Keratinocyte (primary cell): Measurements from ENCODE around the gene ZSCAN9. TPM values are rescaled to one million over a fixed set of nuclear protein-coding genes. Genes with fewer than 3 reads are reported as not detected.

Experiments used
- DNase-seq: peaks from one replicate; pipeline ENCODE4 v3.0.0-alpha.2; 2011; ENCODE audit warnings: low read depth, missing footprints, low spot score
- FAIRE-seq: peaks from 2 replicates; lab custom pipeline; 2011; peaks lifted over from hg19 to GRCh38; lab: Jason Lieb, UNC
- H2AFZ ChIP-seq: 2 replicates; pipeline ENCODE4 v1.6.0; 2012; ENCODE audit warnings: low read length, control low read depth, inconsistent platforms; ENCODE audit not compliant: control insufficient read depth
- H3K27ac ChIP-seq: 2 replicates; pipeline ENCODE4 v1.5.1; 2011; ENCODE audit warnings: low read length; ENCODE audit not compliant: control insufficient read depth, insufficient read depth
- H3K27me3 ChIP-seq: 3 replicates; pipeline ENCODE4 v1.6.0; 2011; ENCODE audit warnings: low read length; ENCODE audit not compliant: control insufficient read depth, insufficient read depth; ENCODE audit errors: extremely low read depth
- H3K36me3 ChIP-seq, 2 experiments: 2 replicates in 1 of 2; 3 replicates in 1 of 2; pipeline ENCODE4 v1.5.1; 2011; ENCODE audit warnings: low read length in 2 of 2, mild to moderate bottlenecking in 1 of 2; ENCODE audit not compliant: control insufficient read depth in 2 of 2, insufficient read depth in 2 of 2; ENCODE audit errors: extremely low read depth in 1 of 2
- H3K4me1 ChIP-seq: 3 replicates; pipeline ENCODE4 v1.5.1; 2011; ENCODE audit warnings: low read length; ENCODE audit not compliant: control insufficient read depth, insufficient read depth; ENCODE audit errors: extremely low read depth
- H3K4me2 ChIP-seq: 3 replicates; pipeline ENCODE4 v1.6.0; 2011; ENCODE audit warnings: low read depth, low read length; ENCODE audit not compliant: control insufficient read depth, insufficient read depth; ENCODE audit errors: extremely low read depth
- H3K4me3 ChIP-seq, 3 experiments: fragments of 200-600 bp in 1 of 3; sonication (generic) in 1 of 3; 2 replicates in 2 of 3; 3 replicates in 1 of 3; pipeline ENCODE4 v1.5.1; 2011 to 2016; ENCODE audit warnings: low read length in 3 of 3, mild to moderate bottlenecking in 3 of 3, control low read depth in 2 of 3, inconsistent platforms in 1 of 3, low read depth in 1 of 3, mixed read lengths in 1 of 3, mixed run types in 1 of 3, moderate library complexity in 1 of 3; ENCODE audit not compliant: control insufficient read depth in 2 of 3, insufficient read depth in 2 of 3; ENCODE audit errors: extremely low read depth in 1 of 3
- H3K79me2 ChIP-seq: 2 replicates; pipeline ENCODE4 v1.6.0; 2012; ENCODE audit warnings: low read length; ENCODE audit not compliant: control insufficient read depth, insufficient read depth
- H3K9ac ChIP-seq: 3 replicates; pipeline ENCODE4 v1.6.0; 2011; ENCODE audit warnings: low read length; ENCODE audit not compliant: control insufficient read depth, insufficient read depth; ENCODE audit errors: extremely low read depth
- H3K9me1 ChIP-seq: 3 replicates; pipeline ENCODE4 v1.6.0; 2011; ENCODE audit warnings: low read length; ENCODE audit not compliant: control insufficient read depth, insufficient read depth; ENCODE audit errors: extremely low read depth
- H3K9me3 ChIP-seq: 2 replicates; pipeline ENCODE4 v1.5.1; 2012; ENCODE audit warnings: low read depth, low read length; ENCODE audit not compliant: control insufficient read depth
- H4K20me1 ChIP-seq: 3 replicates; pipeline ENCODE4 v1.6.0; 2011; ENCODE audit warnings: low read length; ENCODE audit not compliant: control insufficient read depth, insufficient read depth; ENCODE audit errors: extremely low read depth
- CTCF ChIP-seq, 3 experiments: IDR thresholded peaks in 1 of 3; conservative IDR thresholded peaks in 1 of 3; optimal IDR thresholded peaks in 1 of 3; 2 replicates in 2 of 3; 3 replicates in 1 of 3; pipeline versions ENCODE3 to v1.5.1; 2011; ENCODE audit warnings: low read length in 3 of 3, mild to moderate bottlenecking in 3 of 3, moderate library complexity in 2 of 3, control low read depth in 1 of 3, inconsistent platforms in 1 of 3; ENCODE audit not compliant: insufficient read depth in 2 of 3; ENCODE audit errors: extremely low read depth in 1 of 3
- EZH2 ChIP-seq: IDR thresholded peaks from one replicate; pipeline ENCODE4 v1.6.1; 2012; ENCODE audit warnings: inconsistent platforms, mild to moderate bottlenecking, low read length, moderate library complexity
- dilution Hi-C: fragments of 300-500 bp; cut with MboI; formaldehyde crosslinking; loops from one replicate; pipeline ENCODE4 v1.7.0; 2020; ENCODE audit warnings: low sequenced_read_pairs; ENCODE audit not compliant: extremely low pct_ligation_motif_present
- polyA plus RNA-seq, 5 experiments: library from polyadenylated mRNA; depleted of rRNA in 3 of 5; stranded (reverse) in 3 of 5; stranded (forward) in 1 of 5; unstranded in 1 of 5; fragments of >200 nt; gene quantifications; 1 replicate in 1 of 5; 2 replicates in 3 of 5; 3 replicates in 1 of 5; pipeline versions ENCODE4 v1.2.1 to v1.2.3, GENCODE V29; 2011 to 2012; ENCODE audit warnings: missing spikeins in 2 of 5, low read depth in 1 of 5, low replicate concordance in 1 of 5

ZSCAN9 gene
- polyA plus RNA-seq, 1 donor (not counting 4 experiments of a cell fraction or from before 2014, with no cell fraction given), result 12.0 TPM

DNA sequence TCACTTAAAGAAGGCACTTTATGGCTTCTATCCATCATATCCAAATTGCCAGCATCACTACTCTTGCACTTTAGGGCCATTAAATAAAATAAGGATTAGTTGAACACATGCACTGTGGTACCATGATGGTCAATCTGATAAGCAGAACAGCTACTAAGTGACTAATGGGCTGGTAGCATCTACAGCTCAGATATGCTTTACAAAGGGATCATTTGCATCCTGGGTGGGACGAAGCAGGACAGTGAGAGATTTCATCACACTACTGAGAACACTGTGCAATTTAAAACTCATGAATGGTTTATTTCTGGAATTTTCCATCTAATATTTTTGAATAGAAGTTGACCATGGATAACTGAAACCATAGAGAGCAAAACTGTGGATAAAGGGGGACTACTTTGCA, 25.1 kb upstream of the ZSCAN9 start:
- Histone ChIP-seq H3K27me3 (peaks cover 2% of the 10 kb centered on the region), H3K4me3 (no peak overlapping the region), H3K79me2 (no peaks in the 10 kb centered on the region), H3K9me1 (no peaks in the 10 kb centered on the region), H3K4me2 (no peak overlapping the region), H4K20me1 (no peaks in the 10 kb centered on the region), H3K9ac (no peak overlapping the region), H3K9me3 (no peaks in the 10 kb centered on the region), H3K36me3 (no peaks in the 10 kb centered on the region), H3K27ac (no peak overlapping the region), H2AFZ (no peak overlapping the region), H3K4me1 (no peaks in the 10 kb centered on the region)
- dilution Hi-C loops, result no loop called here
- DNase-seq (no peak), FAIRE-seq (no peak)
- TF ChIP-seq EZH2 (no peak), CTCF (optimal IDR thresholded peaks at IDR 0.05 in 1 of 3, IDR thresholded peaks at IDR 0.05 in 1 of 3, conservative IDR thresholded peaks at IDR 0.05 in 1 of 3; ENCODE audit: extremely low read depth in 1 of 3, insufficient read depth in 2 of 3, low read length in 3 of 3) (no peak)

GRCh38 chr6:28203201-28203600, 21.9 kb upstream of the ZSCAN9 start:
- no peaks in the 10 kb centered on the region for H4K20me1 ChIP-seq
- H3K36me3 ChIP-seq, result no peaks in the 10 kb centered on the region
- no peak overlapping the region for H3K4me3 ChIP-seq
- H3K4me2 ChIP-seq, result no peak overlapping the region
- H3K9ac ChIP-seq, result no peak overlapping the region
- TF ChIP-seq EZH2, result no peak
- TF ChIP-seq CTCF (optimal IDR thresholded peaks at IDR 0.05 in 1 of 3, IDR thresholded peaks at IDR 0.05 in 1 of 3, conservative IDR thresholded peaks at IDR 0.05 in 1 of 3; ENCODE audit: extremely low read depth in 1 of 3, insufficient read depth in 2 of 3, low read length in 3 of 3), result no peak
- no peaks in the 10 kb centered on the region for H3K79me2 ChIP-seq
- peaks cover 4% of the 10 kb centered on the region for H3K4me1 ChIP-seq
- no peaks in the 10 kb centered on the region for H3K9me3 ChIP-seq
- FAIRE-seq (no peak), DNase-seq (no peak)
- H2AFZ ChIP-seq, result no peak overlapping the region
- no peak overlapping the region for H3K27ac ChIP-seq
- no peaks in the 10 kb centered on the region for H3K9me1 ChIP-seq
- H3K27me3 ChIP-seq, result peaks cover 20% of the 10 kb centered on the region
- dilution Hi-C loops, result no loop called here
